Raji (cell line): ENCODE measurements around the gene THBS3.

Experiments used
- POLR2A ChIP-seq: IDR thresholded peaks from 2 replicates; pipeline ENCODE4 v1.6.1; 2011; ENCODE audit warnings: low read depth, low read length, control low read depth; ENCODE audit not compliant: insufficient read depth

THBS3 gene

DNA sequence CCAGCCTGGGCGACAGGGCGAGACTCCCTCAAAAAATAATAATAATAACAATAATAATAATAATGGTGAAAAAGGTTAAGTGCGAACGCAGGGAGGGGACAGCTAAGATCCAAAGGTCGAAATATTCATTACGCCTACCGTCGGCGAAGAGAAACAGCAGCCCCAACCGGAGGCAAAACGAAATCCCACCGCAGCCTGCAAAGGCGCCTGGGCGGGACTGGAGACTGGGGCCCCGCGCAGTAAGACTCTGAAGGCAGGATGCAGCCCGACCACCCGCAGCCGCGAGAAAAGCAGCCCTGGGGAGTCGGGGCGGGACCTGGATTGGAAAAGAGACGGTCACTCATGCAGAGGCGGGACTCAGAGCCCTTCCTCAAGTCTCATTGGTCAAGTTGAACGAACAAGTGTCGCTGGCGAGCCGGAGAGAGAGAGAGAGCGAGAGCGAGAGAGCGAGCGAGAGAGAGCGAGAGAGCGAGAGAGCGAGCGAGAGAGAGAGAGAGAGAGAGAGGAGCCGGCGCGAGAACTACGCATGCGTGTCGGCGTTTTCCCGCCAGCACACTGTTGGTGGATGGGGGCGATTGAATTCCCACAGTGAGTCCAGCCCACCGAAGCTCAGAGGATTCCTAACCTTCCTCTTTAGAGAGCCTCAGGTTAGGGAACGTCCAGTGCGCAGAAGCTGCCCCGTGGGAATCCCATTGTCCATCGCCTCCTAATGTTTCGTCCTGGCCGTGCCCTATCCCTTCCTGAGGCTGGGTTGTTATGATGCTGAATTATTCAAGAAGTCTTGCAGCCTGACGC lies 36.9 kb upstream of the THBS3 start:
- peak; percentile 91 for TF ChIP-seq POLR2A

DNA sequence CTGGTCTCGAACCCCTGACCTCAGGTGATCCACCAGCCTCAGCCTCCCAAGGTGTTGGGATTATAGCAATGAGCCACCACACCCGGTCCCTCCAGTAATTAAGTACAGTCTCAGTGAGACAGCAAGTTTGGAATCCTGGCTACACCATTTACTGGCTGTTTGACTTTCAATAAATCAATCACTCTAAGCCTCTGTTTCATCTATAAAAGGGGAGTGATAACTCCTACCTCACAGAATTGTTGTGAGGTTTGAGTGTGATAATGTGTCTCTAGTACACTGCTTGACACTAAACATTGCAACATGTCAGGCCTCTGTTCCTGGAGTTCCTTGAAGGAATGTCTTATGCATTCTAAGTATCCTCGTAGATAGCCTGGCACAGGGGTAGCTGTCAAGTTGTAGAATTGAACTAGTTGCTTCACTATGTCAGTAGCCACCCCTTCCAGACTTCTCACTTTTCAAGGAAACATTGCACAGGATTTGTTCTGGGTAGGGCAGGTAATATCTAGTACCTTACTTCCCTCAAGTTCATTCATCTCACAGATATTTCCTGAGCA lies 35.2 kb upstream of the THBS3 start:
- TF ChIP-seq POLR2A: no peak

DNA sequence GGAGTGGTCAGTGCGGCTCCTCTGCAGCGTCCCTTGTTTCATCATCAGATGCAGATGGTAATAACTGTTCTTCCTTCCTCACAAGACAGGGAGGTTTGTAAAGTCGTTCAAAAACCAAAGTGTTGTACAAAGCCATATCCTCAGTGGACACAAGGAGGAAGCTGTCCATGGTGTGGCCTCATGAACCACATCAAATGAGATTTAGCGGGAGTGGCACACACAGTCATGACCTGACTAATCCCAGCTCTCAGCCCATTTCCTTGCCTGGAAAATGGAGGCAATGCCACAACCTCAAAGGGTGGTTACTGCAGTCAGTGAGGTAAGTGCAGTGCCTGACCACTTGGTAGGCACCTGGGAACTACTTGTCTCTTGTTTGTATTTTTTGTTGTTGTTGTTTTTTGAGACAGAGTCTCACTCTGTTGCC lies 34.2 kb upstream of the THBS3 start:
- TF ChIP-seq POLR2A: no peak

DNA sequence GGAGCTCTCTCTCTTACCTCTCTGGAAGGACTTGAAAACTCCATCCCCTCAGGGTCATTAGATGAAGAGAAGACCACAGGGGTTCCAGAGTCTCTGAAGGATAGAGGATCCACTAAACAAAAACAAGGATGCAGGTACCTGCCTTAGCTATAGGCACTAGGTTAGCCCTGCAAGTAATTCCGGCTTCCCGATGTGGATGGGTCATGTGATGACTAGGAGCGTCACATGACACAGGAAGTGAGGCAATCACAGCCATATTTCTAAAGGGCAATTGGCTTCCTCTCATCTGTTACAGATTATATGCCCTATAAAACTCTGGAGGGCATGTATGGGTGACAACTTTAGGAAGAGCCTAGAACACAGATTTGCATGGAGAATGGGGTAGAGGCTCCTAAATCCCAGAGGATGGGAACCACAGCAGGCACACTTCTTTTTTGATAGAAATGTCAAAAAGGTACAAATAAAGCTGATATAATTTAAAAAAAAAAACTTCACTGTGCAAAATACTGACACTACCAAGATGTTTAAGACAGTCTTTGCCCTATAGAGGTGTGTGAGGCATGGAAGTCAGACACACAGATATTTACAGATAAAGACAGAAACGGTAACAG lies 33.5 kb upstream of the THBS3 start:
- TF ChIP-seq POLR2A: peak; percentile 55

- TF ChIP-seq POLR2A: no peak
These were observed 28.8 kb upstream of the THBS3 start for GRCh38 chr1:155236451-155236850.

DNA sequence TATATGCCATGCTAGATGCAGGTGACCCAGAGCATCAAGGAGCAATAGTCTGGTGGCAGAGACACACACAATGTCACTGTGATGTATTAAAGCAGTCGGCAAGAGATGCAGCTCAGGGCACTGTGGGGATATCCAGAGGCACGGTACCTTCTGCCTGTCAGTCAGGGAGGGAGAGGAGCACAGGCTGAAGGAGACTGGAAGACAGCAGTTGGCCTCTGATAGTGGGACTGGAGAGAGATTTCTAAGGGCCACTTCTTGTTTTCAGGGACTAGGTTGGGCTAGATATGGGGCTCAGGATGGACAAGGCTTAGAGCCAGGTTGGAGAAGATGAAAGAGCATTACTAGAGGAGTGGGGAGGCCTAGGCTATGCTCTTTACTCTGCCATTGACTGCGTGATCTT lies 23.6 kb upstream of the THBS3 start:
- TF ChIP-seq POLR2A: peak; percentile 7; the same call in 1 of the 2 replicates

DNA sequence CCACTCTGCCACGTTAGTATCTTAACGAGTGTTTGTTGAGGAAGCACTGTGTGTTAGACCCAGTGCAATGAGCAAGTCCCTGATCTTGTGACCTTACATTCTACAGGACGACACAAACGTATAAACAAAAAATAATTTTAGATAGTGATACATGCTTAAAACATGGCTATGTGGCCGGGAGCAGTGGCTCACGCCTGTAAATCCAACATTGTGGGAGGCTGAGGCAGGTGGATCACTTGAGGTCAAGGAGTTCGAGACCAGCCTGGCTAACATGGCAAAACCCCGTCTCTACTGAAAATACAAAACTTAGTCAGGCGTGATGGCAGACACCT lies 20.4 kb upstream of the THBS3 start:
- no peak for TF ChIP-seq POLR2A

- TF ChIP-seq POLR2A: peak; percentile 83
These were observed 19.8 kb upstream of the THBS3 start for GRCh38 chr1:155227261-155228095.

DNA sequence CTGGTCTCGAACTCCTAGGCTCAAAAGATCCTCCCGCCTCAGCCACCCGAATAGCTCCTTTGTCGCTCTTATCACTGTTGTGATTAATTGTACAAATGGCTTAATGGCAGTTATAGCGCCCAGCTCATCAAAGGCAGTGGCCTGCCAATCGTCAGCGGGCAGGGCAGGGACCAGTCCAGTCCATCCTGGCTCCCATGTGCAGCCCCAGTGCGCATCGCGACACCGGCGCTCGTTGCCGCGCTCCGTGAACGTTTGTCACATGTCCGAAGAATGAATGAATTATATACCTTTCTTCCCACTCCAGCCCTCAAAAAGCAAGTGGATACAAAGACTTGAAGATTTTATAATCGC lies 19.2 kb upstream of the THBS3 start:
- TF ChIP-seq POLR2A: no peak

- TF ChIP-seq POLR2A: peak; percentile 56
These were observed 18.7 kb upstream of the THBS3 start for GRCh38 chr1:155226188-155226909.

- 0 out of 2 replicates have a peak, but pooled peaks have one; percentile 22 for TF ChIP-seq POLR2A
These were observed 15.3 kb upstream of the THBS3 start for GRCh38 chr1:155223047-155223446.

DNA sequence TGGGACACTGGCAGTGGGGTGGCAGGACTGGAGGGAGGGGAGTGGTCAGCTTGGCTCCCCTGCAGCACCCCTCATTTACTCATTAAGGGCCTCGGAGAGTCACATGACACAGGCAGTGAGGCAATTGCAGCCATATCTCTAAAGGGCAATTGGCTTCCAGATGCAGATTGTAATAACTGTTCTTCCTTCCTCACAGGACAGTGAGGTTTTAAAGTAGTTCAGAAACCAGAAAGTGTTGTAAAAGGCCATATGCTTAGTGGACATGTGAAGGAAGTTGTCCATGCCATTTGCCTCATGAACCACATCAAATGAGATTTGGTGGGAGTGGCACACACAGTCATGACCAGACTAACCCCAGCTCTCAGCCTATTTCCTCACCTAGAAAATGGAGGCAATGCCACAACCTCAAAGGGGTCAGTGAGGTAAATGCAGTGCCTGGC lies 11.9 kb upstream of the THBS3 start:
- no peak for TF ChIP-seq POLR2A

GRCh38 chr1:155218854-155219591 lies 11.3 kb upstream of the THBS3 start:
- TF ChIP-seq POLR2A: no peak
